GDM1 (cell line): ENCODE measurements around the gene DTL.
A peak's percentile ranks its signal among the peaks of the same experiment; 100 is the strongest.

Experiments
- DNase-seq: peaks from one replicate; lab custom pipeline; 2025; lab: John Stamatoyannopoulos, UW

Gene DTL

GRCh38 chr1:212035835-212036605 lies 472 bp downstream of the DTL start:
- no peak for DNase-seq

GRCh38 chr1:212037900-212038299 lies 2.4 kb downstream of the DTL start:
- DNase-seq, result no peak

GRCh38 chr1:212039622-212040021 lies 4.1 kb downstream of the DTL start:
- DNase-seq, result no peak

- DNase-seq, result no peak
Measured at GRCh38 chr1:212040629-212041412, 5.3 kb downstream of the DTL start.

- DNase-seq, result no peak
Measured at GRCh38 chr1:212042436-212042835, 6.9 kb downstream of the DTL start.

GRCh38 chr1:212044851-212045250 lies 9.3 kb downstream of the DTL start:
- DNase-seq, result no peak

GRCh38 chr1:212045981-212046380 lies 10.4 kb downstream of the DTL start:
- DNase-seq, result no peak

- no peak for DNase-seq
Measured at GRCh38 chr1:212053993-212054392, 18.4 kb downstream of the DTL start.

GRCh38 chr1:212055333-212055732 lies 19.8 kb downstream of the DTL start:
- no peak for DNase-seq

GRCh38 chr1:212060632-212061472 lies 25.3 kb downstream of the DTL start:
- DNase-seq, result no peak

- DNase-seq, result no peak
Measured at GRCh38 chr1:212062832-212063438, 27.4 kb downstream of the DTL start.

GRCh38 chr1:212067787-212068186 lies 32.2 kb downstream of the DTL start:
- no peak for DNase-seq

GRCh38 chr1:212070720-212071302 lies 35.3 kb downstream of the DTL start:
- DNase-seq, result peak; percentile 13

GRCh38 chr1:212072047-212072446 lies 36.5 kb downstream of the DTL start:
- DNase-seq, result no peak

GRCh38 chr1:212073490-212073889 lies 37.9 kb downstream of the DTL start:
- no peak for DNase-seq

GRCh38 chr1:212074313-212074712 lies 38.8 kb downstream of the DTL start:
- DNase-seq, result no peak

GRCh38 chr1:212074856-212075255 lies 39.3 kb downstream of the DTL start:
- no peak for DNase-seq

- no peak for DNase-seq
Measured at GRCh38 chr1:212077028-212077427, 41.5 kb downstream of the DTL start.

- no peak for DNase-seq
Measured at GRCh38 chr1:212078826-212079225, 43.3 kb downstream of the DTL start.

- DNase-seq, result no peak
Measured at GRCh38 chr1:212082765-212083406, 47.3 kb downstream of the DTL start.

GRCh38 chr1:212089560-212090163 lies 54.1 kb downstream of the DTL start:
- no peak for DNase-seq
